ENCODE data around the gene SNX17.
A peak's percentile ranks its signal among the peaks of the same experiment; 100 is the strongest.
"Not testable (repeated sequence)": the region's sequence is repeated elsewhere in the genome, so short reads cannot be mapped to it uniquely, and the experiment has no call there.

SNX17 gene

DNA sequence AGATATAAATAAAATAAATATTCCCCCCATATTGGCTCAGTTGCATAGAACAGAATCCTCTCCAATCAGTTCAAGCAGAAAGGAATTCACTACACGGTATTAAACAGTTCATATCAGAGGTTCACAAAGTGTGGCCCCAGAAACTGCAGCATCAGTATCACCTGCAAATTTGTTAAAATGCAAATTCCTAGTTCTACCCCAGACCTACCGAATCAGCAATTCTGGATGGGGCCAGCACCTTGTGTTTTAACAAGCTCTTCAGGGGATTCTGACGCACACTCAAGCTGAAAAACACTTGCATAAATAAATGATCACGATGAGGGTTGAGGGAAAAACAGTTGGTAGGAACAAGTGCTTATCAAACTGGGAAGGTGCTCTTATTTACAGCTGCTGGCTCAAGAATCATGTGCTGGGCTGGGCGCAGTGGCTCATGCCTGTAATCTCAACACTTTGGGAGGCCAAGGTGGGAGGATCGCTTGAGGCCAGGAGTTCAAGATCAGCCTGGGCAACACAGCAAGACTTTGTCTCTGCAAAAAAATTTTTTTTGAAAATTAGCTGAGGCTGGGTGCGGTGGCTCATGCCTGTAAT is 20.2 kb upstream of the SNX17 start:
- Histone ChIP-seq H3K27me3 (ENCODE audit: control insufficient read depth, insufficient read depth, low read length) (no peaks in the 10 kb centered on the region), H3K4me1 (ENCODE audit: control insufficient read depth, insufficient read depth, low read length) (peaks cover 26% of the 10 kb centered on the region), H3K9me3 (ENCODE audit: control insufficient read depth, insufficient read depth, low read length) (no peaks in the 10 kb centered on the region), H3K27ac (ENCODE audit: low read depth, low read length) (no peak overlapping the region), H3K36me3 (ENCODE audit: control insufficient read depth, insufficient read depth, low read length) (peaks cover 10% of the 10 kb centered on the region; the same call in 1 of the 2 replicates), H3K9ac (ENCODE audit: low read depth, low read length) (no peak overlapping the region), H3K4me3 (ENCODE audit: low read depth, low read length) (no peak overlapping the region)

- Histone ChIP-seq H3K27me3 (ENCODE audit: control insufficient read depth, insufficient read depth, low read length) (no peaks in the 10 kb centered on the region), H3K4me3 (ENCODE audit: low read depth, low read length) (no peak overlapping the region), H3K9me3 (ENCODE audit: control insufficient read depth, insufficient read depth, low read length) (no peaks in the 10 kb centered on the region), H3K9ac (ENCODE audit: low read depth, low read length) (no peak overlapping the region), H3K27ac (ENCODE audit: low read depth, low read length) (no peak overlapping the region), H3K4me1 (ENCODE audit: control insufficient read depth, insufficient read depth, low read length) (peaks cover 26% of the 10 kb centered on the region), H3K36me3 (ENCODE audit: control insufficient read depth, insufficient read depth, low read length) (peaks cover 10% of the 10 kb centered on the region; the same call in 1 of the 2 replicates)
These were observed 18.4 kb upstream of the SNX17 start for GRCh38 chr2:27351802-27352598.

DNA sequence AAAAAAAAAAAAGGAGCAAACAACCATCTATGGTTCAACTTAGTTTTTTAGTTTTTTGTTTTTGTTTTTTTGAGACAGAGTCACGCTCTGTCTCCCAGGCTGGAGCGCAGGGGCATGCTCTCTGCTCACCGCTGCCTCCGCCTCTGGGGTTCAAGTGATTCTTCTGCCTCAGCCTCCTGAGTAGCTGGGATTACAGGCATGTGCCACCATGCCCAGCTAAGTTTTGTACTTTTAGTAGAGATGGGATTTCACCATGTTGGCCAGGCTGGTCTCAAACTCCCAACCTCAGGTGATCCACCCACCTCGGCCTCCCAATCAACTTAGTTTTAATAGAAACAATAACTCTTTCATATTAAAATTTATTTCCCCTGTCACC is 17.0 kb upstream of the SNX17 start:
- H3K9me3 ChIP-seq (ENCODE audit: control insufficient read depth, insufficient read depth, low read length); H3K36me3 ChIP-seq (ENCODE audit: control insufficient read depth, insufficient read depth, low read length); H3K9ac ChIP-seq (ENCODE audit: low read depth, low read length); H3K27ac ChIP-seq (ENCODE audit: low read depth, low read length); H3K27me3 ChIP-seq (ENCODE audit: control insufficient read depth, insufficient read depth, low read length); H3K4me3 ChIP-seq (ENCODE audit: low read depth, low read length): not testable (repeated sequence)
- peaks cover 26% of the 10 kb centered on the region for H3K4me1 ChIP-seq (ENCODE audit: control insufficient read depth, insufficient read depth, low read length)

- Histone ChIP-seq H3K36me3 (ENCODE audit: control insufficient read depth, insufficient read depth, low read length) (peaks cover 8% of the 10 kb centered on the region; the same call in 1 of the 2 replicates), H3K27ac (ENCODE audit: low read depth, low read length) (peak overlapping the region; percentile 46), H3K4me3 (ENCODE audit: low read depth, low read length) (no peak overlapping the region), H3K4me1 (ENCODE audit: control insufficient read depth, insufficient read depth, low read length) (peaks cover 26% of the 10 kb centered on the region), H3K9me3 (ENCODE audit: control insufficient read depth, insufficient read depth, low read length) (no peaks in the 10 kb centered on the region), H3K27me3 (ENCODE audit: control insufficient read depth, insufficient read depth, low read length) (no peaks in the 10 kb centered on the region), H3K9ac (ENCODE audit: low read depth, low read length) (no peak overlapping the region)
These were observed 16.4 kb upstream of the SNX17 start for GRCh38 chr2:27353762-27354596.

GRCh38 chr2:27354597-27354927 is 15.9 kb upstream of the SNX17 start:
- Histone ChIP-seq H3K4me3 (ENCODE audit: low read depth, low read length) (no peak overlapping the region), H3K4me1 (ENCODE audit: control insufficient read depth, insufficient read depth, low read length) (peaks cover 26% of the 10 kb centered on the region), H3K27ac (ENCODE audit: low read depth, low read length) (no peak overlapping the region), H3K36me3 (ENCODE audit: control insufficient read depth, insufficient read depth, low read length) (peaks cover 8% of the 10 kb centered on the region; the same call in 1 of the 2 replicates), H3K9ac (ENCODE audit: low read depth, low read length) (no peak overlapping the region), H3K27me3 (ENCODE audit: control insufficient read depth, insufficient read depth, low read length) (no peaks in the 10 kb centered on the region), H3K9me3 (ENCODE audit: control insufficient read depth, insufficient read depth, low read length) (no peaks in the 10 kb centered on the region)

DNA sequence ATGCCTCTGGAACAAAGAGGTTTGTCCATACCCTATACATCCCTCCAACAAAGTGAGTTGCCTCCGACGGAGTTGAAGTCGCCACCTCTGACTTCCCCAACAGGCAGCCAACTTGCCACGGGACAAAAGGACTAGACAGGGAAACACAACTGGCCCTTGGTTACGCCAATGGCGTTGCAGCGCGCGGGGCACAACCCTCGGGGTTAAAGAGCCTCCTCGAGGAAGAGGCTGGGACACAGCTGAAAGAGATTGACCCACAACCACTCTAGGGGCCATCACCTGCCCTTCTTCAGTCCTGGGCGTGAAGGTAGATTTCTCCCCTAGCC is 14.4 kb upstream of the SNX17 start:
- Histone ChIP-seq H3K4me3 (ENCODE audit: low read depth, low read length) (peak overlapping the region; percentile 91), H3K36me3 (ENCODE audit: control insufficient read depth, insufficient read depth, low read length) (no peaks in the 10 kb centered on the region; the same call in 1 of the 2 replicates), H3K27me3 (ENCODE audit: control insufficient read depth, insufficient read depth, low read length) (no peaks in the 10 kb centered on the region), H3K9me3 (ENCODE audit: control insufficient read depth, insufficient read depth, low read length) (no peaks in the 10 kb centered on the region), H3K4me1 (ENCODE audit: control insufficient read depth, insufficient read depth, low read length) (peaks cover 26% of the 10 kb centered on the region), H3K9ac (ENCODE audit: low read depth, low read length) (peak overlapping the region; percentile 91), H3K27ac (ENCODE audit: low read depth, low read length) (peak overlapping the region; percentile 94)

DNA sequence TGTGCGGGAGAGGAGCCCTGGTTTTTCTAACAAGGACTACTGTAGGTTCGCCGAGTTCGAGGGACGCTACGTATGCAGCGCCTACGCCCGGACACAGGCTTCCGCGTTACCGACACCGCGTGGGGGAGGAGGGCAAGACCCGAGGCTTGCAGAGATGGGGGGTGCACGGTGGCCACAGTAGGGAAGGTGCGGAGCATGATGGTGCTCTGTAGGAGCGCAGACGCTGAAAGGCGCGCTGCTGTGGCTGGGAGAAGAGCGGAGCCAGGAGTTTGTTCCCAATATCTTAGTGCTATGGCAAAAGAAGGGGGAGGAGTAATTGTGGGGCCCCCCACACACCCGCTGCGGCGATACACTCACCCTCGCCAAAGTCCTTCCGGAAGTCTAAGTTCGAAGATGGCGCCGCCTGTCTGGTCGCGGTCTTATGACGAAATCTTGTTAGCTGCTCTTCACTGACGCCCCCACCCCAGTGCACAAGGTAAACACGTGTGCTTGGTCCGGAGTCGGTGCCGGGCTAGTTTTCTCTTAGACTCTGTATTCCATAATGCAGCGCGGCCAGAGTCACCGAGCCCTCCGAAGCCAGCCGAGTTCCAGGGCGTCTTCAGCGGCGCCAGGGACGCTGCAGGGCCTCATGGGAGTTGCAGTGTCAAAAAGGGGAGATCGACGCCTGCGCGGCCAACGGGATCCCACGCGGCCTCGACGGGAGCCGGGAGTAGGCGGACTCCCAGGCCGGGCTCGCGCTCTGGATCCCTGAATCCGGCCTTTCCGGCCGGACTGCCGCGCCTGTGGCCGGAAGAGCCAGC is 13.8 kb upstream of the SNX17 start, which contains the start of gene GTF3C2:
TSS of gene GTF3C2 (minus strand) at position 383 of the 800 bp plus-strand sequence. CDS start 13,210 bp downstream, outside the sequence.
- H3K4me1 ChIP-seq (ENCODE audit: control insufficient read depth, insufficient read depth, low read length), result peaks cover 26% of the 10 kb centered on the region
- no peaks in the 10 kb centered on the region for H3K27me3 ChIP-seq (ENCODE audit: control insufficient read depth, insufficient read depth, low read length)
- no peaks in the 10 kb centered on the region; the same call in 1 of the 2 replicates for H3K36me3 ChIP-seq (ENCODE audit: control insufficient read depth, insufficient read depth, low read length)
- peak within 1 kb of the TSS; percentile 94 for H3K27ac ChIP-seq (ENCODE audit: low read depth, low read length)
- peak within 1 kb of the TSS; percentile 91 for H3K9ac ChIP-seq (ENCODE audit: low read depth, low read length)
- peak within 1 kb of the TSS; percentile 91 for H3K4me3 ChIP-seq (ENCODE audit: low read depth, low read length)
- H3K9me3 ChIP-seq (ENCODE audit: control insufficient read depth, insufficient read depth, low read length), result no peaks in the 10 kb centered on the region

DNA sequence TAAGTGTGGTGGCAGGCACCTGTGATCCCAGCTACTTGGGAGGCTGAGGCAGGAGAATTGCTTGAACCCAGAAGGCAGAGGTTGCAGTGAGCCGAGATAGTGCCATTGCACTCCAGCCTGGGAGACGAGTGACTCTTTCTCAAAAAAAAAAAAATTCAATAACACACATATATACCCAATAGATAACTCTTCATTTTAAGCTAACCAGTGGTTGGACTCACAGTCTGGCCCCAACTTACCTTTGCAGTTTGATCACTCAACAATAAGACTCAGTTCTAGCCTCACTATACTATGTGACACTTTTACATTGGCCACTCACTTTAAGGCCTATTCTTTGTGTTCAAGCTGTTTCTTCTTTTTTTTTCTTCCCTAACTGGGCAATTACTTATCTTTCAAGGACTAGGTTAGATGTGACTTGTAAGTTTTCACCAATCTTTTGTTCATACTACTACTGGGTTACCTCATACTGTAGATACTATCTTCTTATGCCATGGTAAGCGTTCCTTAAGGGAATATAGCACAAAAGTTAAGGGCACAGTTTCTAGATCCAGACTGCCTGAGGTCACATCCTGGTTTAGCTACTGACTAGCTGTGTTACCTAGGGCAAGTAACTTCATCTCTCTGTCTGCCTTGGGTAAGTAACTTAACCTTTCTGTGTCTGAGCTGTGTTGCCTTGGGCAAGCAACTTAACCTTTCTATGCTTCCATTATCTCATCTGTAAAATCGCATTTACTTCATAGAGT is 7.6 kb upstream of the SNX17 start:
- Histone ChIP-seq H3K4me3 (ENCODE audit: low read depth, low read length) (no peak overlapping the region), H3K9ac (ENCODE audit: low read depth, low read length) (no peak overlapping the region), H3K27ac (ENCODE audit: low read depth, low read length) (no peak overlapping the region), H3K36me3 (ENCODE audit: control insufficient read depth, insufficient read depth, low read length) (peaks cover 40% of the 10 kb centered on the region), H3K27me3 (ENCODE audit: control insufficient read depth, insufficient read depth, low read length) (no peaks in the 10 kb centered on the region), H3K9me3 (ENCODE audit: control insufficient read depth, insufficient read depth, low read length) (no peaks in the 10 kb centered on the region), H3K4me1 (ENCODE audit: control insufficient read depth, insufficient read depth, low read length) (no peaks in the 10 kb centered on the region)

GRCh38 chr2:27363933-27364332 is 6.5 kb upstream of the SNX17 start:
- no peaks in the 10 kb centered on the region for H3K27me3 ChIP-seq (ENCODE audit: control insufficient read depth, insufficient read depth, low read length)
- no peak overlapping the region for H3K4me3 ChIP-seq (ENCODE audit: low read depth, low read length)
- H3K4me1 ChIP-seq (ENCODE audit: control insufficient read depth, insufficient read depth, low read length), result no peaks in the 10 kb centered on the region
- no peaks in the 10 kb centered on the region for H3K9me3 ChIP-seq (ENCODE audit: control insufficient read depth, insufficient read depth, low read length)
- H3K36me3 ChIP-seq (ENCODE audit: control insufficient read depth, insufficient read depth, low read length), result peaks cover 51% of the 10 kb centered on the region
- no peak overlapping the region for H3K9ac ChIP-seq (ENCODE audit: low read depth, low read length)
- H3K27ac ChIP-seq (ENCODE audit: low read depth, low read length), result no peak overlapping the region

GRCh38 chr2:27369471-27370025 is 868 bp upstream of the SNX17 start:
- Histone ChIP-seq H3K27ac (ENCODE audit: low read depth, low read length) (peak overlapping the region; percentile 77), H3K4me3 (ENCODE audit: low read depth, low read length) (peak overlapping the region; percentile 73), H3K36me3 (ENCODE audit: control insufficient read depth, insufficient read depth, low read length) (peaks cover 61% of the 10 kb centered on the region), H3K9ac (ENCODE audit: low read depth, low read length) (peak overlapping the region; percentile 73), H3K9me3 (ENCODE audit: control insufficient read depth, insufficient read depth, low read length) (no peaks in the 10 kb centered on the region), H3K27me3 (ENCODE audit: control insufficient read depth, insufficient read depth, low read length) (no peaks in the 10 kb centered on the region), H3K4me1 (ENCODE audit: control insufficient read depth, insufficient read depth, low read length) (peaks cover 3% of the 10 kb centered on the region; the same call in 1 of the 2 replicates)

Data from HUES48 (cell line).